ENCODE measurements around the gene SRRM5. TPM values are rescaled to one million over a fixed set of nuclear protein-coding genes. Genes with fewer than 3 reads are reported as not detected.
A peak's percentile ranks its signal among the peaks of the same experiment; 100 is the strongest.

Gene SRRM5
- total and polyA plus RNA-seq, 2 of the 13 experiments (the other 11 are each of a cell fraction or from before 2014, with no cell fraction given), result 0.11 to 0.16 TPM

- TF ChIP-seq, protein P1, sequence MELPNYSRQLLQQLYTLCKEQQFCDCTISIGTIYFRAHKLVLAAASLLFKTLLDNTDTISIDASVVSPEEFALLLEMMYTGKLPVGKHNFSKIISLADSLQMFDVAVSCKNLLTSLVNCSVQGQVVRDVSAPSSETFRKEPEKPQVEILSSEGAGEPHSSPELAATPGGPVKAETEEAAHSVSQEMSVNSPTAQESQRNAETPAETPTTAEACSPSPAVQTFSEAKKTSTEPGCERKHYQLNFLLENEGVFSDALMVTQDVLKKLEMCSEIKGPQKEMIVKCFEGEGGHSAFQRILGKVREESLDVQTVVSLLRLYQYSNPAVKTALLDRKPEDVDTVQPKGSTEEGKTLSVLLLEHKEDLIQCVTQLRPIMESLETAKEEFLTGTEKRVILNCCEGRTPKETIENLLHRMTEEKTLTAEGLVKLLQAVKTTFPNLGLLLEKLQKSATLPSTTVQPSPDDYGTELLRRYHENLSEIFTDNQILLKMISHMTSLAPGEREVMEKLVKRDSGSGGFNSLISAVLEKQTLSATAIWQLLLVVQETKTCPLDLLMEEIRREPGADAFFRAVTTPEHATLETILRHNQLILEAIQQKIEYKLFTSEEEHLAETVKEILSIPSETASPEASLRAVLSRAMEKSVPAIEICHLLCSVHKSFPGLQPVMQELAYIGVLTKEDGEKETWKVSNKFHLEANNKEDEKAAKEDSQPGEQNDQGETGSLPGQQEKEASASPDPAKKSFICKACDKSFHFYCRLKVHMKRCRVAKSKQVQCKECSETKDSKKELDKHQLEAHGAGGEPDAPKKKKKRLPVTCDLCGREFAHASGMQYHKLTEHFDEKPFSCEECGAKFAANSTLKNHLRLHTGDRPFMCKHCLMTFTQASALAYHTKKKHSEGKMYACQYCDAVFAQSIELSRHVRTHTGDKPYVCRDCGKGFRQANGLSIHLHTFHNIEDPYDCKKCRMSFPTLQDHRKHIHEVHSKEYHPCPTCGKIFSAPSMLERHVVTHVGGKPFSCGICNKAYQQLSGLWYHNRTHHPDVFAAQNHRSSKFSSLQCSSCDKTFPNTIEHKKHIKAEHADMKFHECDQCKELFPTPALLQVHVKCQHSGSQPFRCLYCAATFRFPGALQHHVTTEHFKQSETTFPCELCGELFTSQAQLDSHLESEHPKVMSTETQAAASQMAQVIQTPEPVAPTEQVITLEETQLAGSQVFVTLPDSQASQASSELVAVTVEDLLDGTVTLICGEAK (IDR thresholded peaks at IDR 0.05), result no peak
- TF ChIP-seq, protein P1 (CRISPR knock-in tag; IDR thresholded peaks at IDR 0.05), result peak; percentile 70
- TF ChIP-seq THRA (CRISPR knock-in tag; IDR thresholded peaks at IDR 0.05; ENCODE audit: borderline replicate concordance) (no peak), ZNF282 (IDR thresholded peaks at IDR 0.05; ENCODE audit: partially characterized antibody) (no peak), ZNF75D (CRISPR knock-in tag; IDR thresholded peaks at IDR 0.05; ENCODE audit: borderline replicate concordance) (no peak), FLYWCH1 (CRISPR knock-in tag; IDR thresholded peaks at IDR 0.05) (no peak), GATAD1 (CRISPR knock-in tag; IDR thresholded peaks at IDR 0.05) (peak; percentile 82), GATAD2A (CRISPR knock-in tag; IDR thresholded peaks at IDR 0.05) (peak; percentile 25), PLRG1 (conservative IDR thresholded peaks at IDR 0.05) (no peak), ZNF639 (CRISPR knock-in tag; conservative IDR thresholded peaks at IDR 0.05) (peak; percentile 96; the same call in 1 of the 2 replicates), GATA4 (IDR thresholded peaks at IDR 0.05; ENCODE audit: borderline replicate concordance, low read depth) (no peak; the same call in 1 of the 2 replicates)
- TF ChIP-seq, protein P2, sequence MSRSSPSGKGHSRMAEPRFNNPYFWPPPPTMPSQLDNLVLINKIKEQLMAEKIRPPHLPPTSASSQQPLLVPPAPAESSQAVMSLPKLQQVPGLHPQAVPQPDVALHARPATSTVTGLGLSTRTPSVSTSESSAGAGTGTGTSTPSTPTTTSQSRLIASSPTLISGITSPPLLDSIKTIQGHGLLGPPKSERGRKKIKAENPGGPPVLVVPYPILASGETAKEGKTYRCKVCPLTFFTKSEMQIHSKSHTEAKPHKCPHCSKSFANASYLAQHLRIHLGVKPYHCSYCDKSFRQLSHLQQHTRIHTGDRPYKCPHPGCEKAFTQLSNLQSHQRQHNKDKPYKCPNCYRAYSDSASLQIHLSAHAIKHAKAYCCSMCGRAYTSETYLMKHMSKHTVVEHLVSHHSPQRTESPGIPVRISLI (CRISPR knock-in tag; IDR thresholded peaks at IDR 0.05; ENCODE audit: borderline replicate concordance), result peak; percentile 23; the same call in 1 of the 2 replicates
- TF ChIP-seq, protein P3, sequence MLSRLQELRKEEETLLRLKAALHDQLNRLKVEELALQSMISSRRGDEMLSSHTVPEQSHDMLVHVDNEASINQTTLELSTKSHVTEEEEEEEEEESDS (CRISPR knock-in tag; IDR thresholded peaks at IDR 0.05; ENCODE audit: borderline replicate concordance), result peak; percentile 95
Observed at GRCh38 chr19:43619262-43620060, 7.6 kb downstream of the SRRM5 start, which contains the start of gene ZNF428 (continued).

All from HepG2 (cell line).